Ovary (tissue), 9 donors: Measurements from ENCODE around the gene HCFC2. TPM values are rescaled to one million over a fixed set of nuclear protein-coding genes. Genes with fewer than 3 reads are reported as not detected.

Experiments
- DNase-seq, 5 donors: peaks; one replicate each; pipeline ENCODE4 v3.0.0-alpha.2; 2019 to 2020
- H3K27ac ChIP-seq, 2 donors: fragments of 200-600 bp; one replicate each; pipeline versions ENCODE4 v1.5.1 to v1.8.0; 2019 to 2022
- H3K27me3 ChIP-seq: fragments of 200-600 bp; one replicate; pipeline ENCODE4 v1.8.0; 2022
- H3K36me3 ChIP-seq: fragments of 200-600 bp; sonication (generic); one replicate; pipeline ENCODE4 v1.5.1; 2019
- H3K4me1 ChIP-seq: one replicate; pipeline ENCODE4 v1.8.1; 2013; ENCODE audit warnings: mild to moderate bottlenecking, moderate library complexity; ENCODE audit not compliant: insufficient read depth
- H3K4me3 ChIP-seq: fragments of 200-600 bp; sonication (generic); one replicate; pipeline ENCODE4 v1.5.1; 2017
- H3K9me3 ChIP-seq, 2 donors: fragments of 200-600 bp in 1 of 2; sonication (generic) in 1 of 2; one replicate each; pipeline versions ENCODE4 v1.5.1 to v1.8.1; 2013 to 2019; ENCODE audit warnings: mild to moderate bottlenecking in 1 of 2, moderate library complexity in 1 of 2
- EP300 ChIP-seq: sonication (generic); formaldehyde crosslinking; IDR thresholded peaks from one replicate; pipeline ENCODE4 v1.6.1; 2017; ENCODE audit warnings: antibody characterized with exemption
- POLR2A ChIP-seq: fragments of 450-650 bp; IDR thresholded peaks from one replicate; pipeline ENCODE4 v1.6.1; 2017; ENCODE audit warnings: antibody characterized with exemption, mild to moderate bottlenecking, moderate library complexity
- WGBS, 3 donors: extraction: QIAGEN DNeasy Blood & Tissue Kit in 1 of 3; methylation state at CpG; one replicate each; pipeline versions ENCODE4 v1.1.5 to v1.1.7; 2013 to 2017; 5-methylcytosine and 5-hydroxymethylcytosine counted together
- intact Hi-C, 4 donors: fragments of 100-400 bp; cut with DNase I; formaldehyde crosslinking; loops; one replicate each; pipeline versions ENCODE4 v1.11.0 to v1.15.1; 2022 to 2023
- polyA plus RNA-seq, 2 donors: library from polyadenylated mRNA; stranded (reverse); fragments of 200-250 nt in 1 of 2; fragments of 350-450 nt in 1 of 2; fragmentation: Illumina TruSeq in 1 of 2; extraction: RNeasy Lipid Tissue Mini Kit (QIAGEN cat#74804) in 1 of 2; gene quantifications; one replicate each; pipeline ENCODE4 v1.2.3, GENCODE V29; 2013 to 2014
- total RNA-seq, 7 donors: library from RNA; depleted of rRNA in 2 of 7; stranded (reverse); fragments of >200 nt in 2 of 7; fragmentation: NEBNext Ultra II Directional in 3 of 7; extraction: Animal tissue kit (Norgen Biotek cat#: 25700) in 3 of 7; gene quantifications; one replicate each; pipeline versions ENCODE4 v1.1.0 to v1.2.4, GENCODE V29; 2016 to 2023
- TF ChIP-seq, protein P1 (sequence below), 3 donors: fragments of 450-650 bp in 2 of 3; fragments of 200-600 bp in 1 of 3; IDR thresholded peaks; one replicate each; pipeline versions ENCODE4 v1.5.1 to v1.8.0; 2016 to 2022; ENCODE audit warnings: antibody characterized with exemption in 3 of 3, mild to moderate bottlenecking in 1 of 3
- donor health status: DM: no; HTN: no; CAD: no; lungs with moderate emphysema.
- donor health status: DM: no; HTN: no; CAD: no.
- donor health status: Bipolar disorder and iron deficiency.
- donor health status: DM: yes; HTN: yes; CAD: no.
- donor health status: DM: no; HTN: no; CAD: no.
- donor health status: DM: yes; HTN: yes; CAD: no.

HCFC2 gene
- total and polyA plus RNA-seq, 9 donors = 8.8 to 24.6 (median 20.7) TPM

DNA sequence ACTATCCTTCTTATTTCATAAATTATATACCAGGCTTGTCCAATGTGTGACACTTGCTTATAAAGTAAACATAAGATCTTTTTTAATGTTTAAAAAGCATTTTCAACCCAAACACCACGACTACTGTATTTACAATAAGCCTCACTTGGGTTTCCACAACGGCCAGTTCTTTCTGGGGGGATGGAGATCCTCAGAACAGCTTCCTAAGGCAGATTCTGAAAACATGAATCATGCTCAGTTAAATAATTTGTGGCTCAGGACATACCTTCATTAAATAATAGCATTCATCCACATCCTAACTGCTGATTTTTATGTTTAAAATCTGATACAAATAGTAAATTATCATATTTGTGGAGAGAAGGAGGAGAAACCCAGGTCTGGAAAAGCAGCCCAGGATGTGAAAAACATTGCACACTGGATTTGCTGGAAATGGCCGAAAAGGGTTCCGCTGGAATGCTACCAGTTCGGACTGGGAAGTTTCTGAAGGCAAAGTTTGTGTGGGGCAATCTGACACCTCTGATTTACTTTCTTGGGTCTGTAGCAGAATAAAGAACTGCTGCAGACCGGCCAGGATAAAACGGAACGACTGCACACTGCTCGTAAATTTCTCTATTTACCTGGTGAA is 14.9 kb upstream of the HCFC2 start:
- TF ChIP-seq POLR2A (no peak), EP300 (no peak)
- TF ChIP-seq, protein P1, sequence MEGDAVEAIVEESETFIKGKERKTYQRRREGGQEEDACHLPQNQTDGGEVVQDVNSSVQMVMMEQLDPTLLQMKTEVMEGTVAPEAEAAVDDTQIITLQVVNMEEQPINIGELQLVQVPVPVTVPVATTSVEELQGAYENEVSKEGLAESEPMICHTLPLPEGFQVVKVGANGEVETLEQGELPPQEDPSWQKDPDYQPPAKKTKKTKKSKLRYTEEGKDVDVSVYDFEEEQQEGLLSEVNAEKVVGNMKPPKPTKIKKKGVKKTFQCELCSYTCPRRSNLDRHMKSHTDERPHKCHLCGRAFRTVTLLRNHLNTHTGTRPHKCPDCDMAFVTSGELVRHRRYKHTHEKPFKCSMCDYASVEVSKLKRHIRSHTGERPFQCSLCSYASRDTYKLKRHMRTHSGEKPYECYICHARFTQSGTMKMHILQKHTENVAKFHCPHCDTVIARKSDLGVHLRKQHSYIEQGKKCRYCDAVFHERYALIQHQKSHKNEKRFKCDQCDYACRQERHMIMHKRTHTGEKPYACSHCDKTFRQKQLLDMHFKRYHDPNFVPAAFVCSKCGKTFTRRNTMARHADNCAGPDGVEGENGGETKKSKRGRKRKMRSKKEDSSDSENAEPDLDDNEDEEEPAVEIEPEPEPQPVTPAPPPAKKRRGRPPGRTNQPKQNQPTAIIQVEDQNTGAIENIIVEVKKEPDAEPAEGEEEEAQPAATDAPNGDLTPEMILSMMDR (IDR thresholded peaks at IDR 0.05) = no peak
- no peaks in the 10 kb centered on the region for H3K36me3 ChIP-seq
- intact Hi-C loops = loop anchor here in 1 of 4 donors (10.0 kb wide), 1 partner anchor 55 kb away; no protein-coding TSS in a partner anchor
- H3K9me3 ChIP-seq = no peaks in the 10 kb centered on the region
- 2 to 3% (median 2%) methylated on average over 9 of the region's 9 CpGs for WGBS, 3 donors
- no peaks in the 10 kb centered on the region for H3K27me3 ChIP-seq
- peaks cover 12% of the 10 kb centered on the region for H3K4me1 ChIP-seq
- peak overlapping the region; percentile 49 for H3K4me3 ChIP-seq
- H3K27ac ChIP-seq = peak overlapping the region in 1 of 2 donors; percentile 82
- peak in 2 of 5 donors; percentile 14 to 32 for DNase-seq

DNA sequence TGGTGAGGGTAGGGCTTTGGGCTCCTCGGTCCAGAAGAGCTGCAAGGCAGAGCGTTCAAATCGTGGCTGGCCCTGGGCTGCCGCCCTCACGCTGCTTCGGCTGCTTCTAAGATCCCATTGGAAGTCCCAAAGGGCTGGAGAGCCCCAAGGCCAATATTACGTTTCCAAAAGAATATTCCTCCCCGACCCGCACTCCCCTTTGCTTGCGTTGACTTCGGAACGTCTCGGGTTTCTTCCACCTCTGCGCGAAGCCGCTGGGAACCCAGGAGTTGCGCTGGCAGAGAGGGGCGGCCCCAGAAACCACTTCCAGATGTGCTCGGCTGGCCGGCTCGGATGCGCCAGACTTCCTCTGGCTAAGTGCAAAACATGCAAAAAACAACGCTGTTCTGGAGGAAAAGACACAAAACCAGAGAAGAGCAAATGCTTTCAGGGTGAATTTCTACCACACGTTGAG is 14.4 kb upstream of the HCFC2 start, which contains the start of gene GLT8D2:
Gene GLT8D2 (minus strand): TSS at position 285 of the 454 bp plus-strand sequence. CDS start 30,539 bp downstream, outside the sequence.
- Histone ChIP-seq H3K4me3 (peak within 1 kb of the TSS; percentile 49), H3K36me3 (no peaks in the 10 kb centered on the region), H3K27ac (peak within 1 kb of the TSS in 1 of 2 donors; percentile 82), H3K4me1 (peaks cover 11% of the 10 kb centered on the region), H3K9me3 (no peaks in the 10 kb centered on the region), H3K27me3 (no peaks in the 10 kb centered on the region)
- 0 to 1% (median 1%) methylated on average over 24 of the region's 24 CpGs for WGBS, 3 donors
- intact Hi-C loops = loop anchor here in 1 of 4 donors (10.0 kb wide), 1 partner anchor 55 kb away; no protein-coding TSS in a partner anchor
- TF ChIP-seq POLR2A (no peak), EP300 (no peak)
- TF ChIP-seq, protein P1 (IDR thresholded peaks at IDR 0.05) = no peak
- DNase-seq = peak; percentile 71 to 83 (median 74)

DNA sequence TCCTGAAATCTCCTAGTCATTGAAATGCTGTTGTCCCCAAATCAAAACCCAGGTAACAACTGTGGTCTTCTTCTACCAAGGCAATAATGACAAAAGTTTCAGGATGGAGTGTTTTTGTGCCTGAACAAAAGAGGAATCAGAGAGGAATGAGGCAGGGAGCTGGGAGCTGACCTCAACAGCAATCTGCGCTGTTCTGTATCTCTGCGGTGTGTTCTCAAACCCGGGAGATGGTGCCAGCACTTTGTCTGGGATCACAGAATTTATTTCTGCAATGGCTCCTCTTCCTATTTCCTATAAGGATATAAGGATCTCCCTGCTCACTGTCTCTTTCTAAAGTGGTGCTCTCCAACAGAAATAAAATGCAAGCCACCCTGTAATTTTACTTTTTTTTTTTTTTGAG is 13.9 kb upstream of the HCFC2 start:
- no peaks in the 10 kb centered on the region for H3K9me3 ChIP-seq
- intact Hi-C loops = no loop called here
- TF ChIP-seq, protein P1 (IDR thresholded peaks at IDR 0.05) = no peak
- TF ChIP-seq EP300 (no peak), POLR2A (no peak)
- peaks cover 10% of the 10 kb centered on the region for H3K4me1 ChIP-seq
- no peak for DNase-seq
- H3K4me3 ChIP-seq = peak overlapping the region; percentile 49
- H3K27ac ChIP-seq = peak overlapping the region in 1 of 2 donors; percentile 82
- H3K27me3 ChIP-seq = no peaks in the 10 kb centered on the region
- no peaks in the 10 kb centered on the region for H3K36me3 ChIP-seq
- WGBS, 3 donors = 4 to 7% (median 6%) methylated on average over 3 of the region's 3 CpGs

DNA sequence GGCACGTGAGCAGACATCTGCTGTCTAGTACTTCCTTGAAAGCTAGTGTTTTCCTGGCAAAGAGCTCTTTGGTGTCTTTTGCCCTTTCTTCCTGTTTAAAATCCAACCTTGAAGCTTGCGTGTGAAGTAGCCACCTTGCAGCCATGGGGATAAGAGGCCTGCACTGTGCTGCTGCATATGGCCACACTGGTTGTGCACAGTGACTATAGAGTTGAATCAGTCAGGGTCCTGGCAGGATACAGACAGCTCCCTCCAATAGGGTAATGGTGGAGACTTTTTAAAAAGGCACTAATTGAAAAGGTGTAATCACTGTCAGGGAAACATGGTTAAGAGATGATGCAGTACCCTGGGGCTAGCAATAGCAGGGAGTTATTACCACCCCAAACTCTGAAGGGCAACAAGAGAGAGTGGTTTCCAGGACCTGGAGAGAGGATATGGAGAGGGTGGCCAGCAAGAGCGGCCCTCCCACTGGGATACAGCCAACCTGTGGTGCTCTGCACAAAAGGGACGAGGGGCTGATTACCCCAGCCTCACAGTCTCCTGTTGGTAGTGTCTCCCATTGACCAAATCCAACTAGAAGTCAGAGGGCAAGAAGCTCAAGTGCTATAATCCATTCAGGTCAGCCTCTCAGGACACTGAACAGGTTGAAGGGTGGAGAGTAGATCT is 9.5 kb upstream of the HCFC2 start:
- Histone ChIP-seq H3K27me3 (no peaks in the 10 kb centered on the region), H3K9me3 (no peaks in the 10 kb centered on the region), H3K36me3 (no peaks in the 10 kb centered on the region), H3K4me3 (no peak overlapping the region), H3K4me1 (no peaks in the 10 kb centered on the region), H3K27ac (no peak overlapping the region)
- WGBS, 3 donors = 90 to 95% (median 92%) methylated on average over 4 of the region's 4 CpGs
- intact Hi-C loops = no loop called here
- DNase-seq = no peak
- TF ChIP-seq POLR2A = no peak
